GM18526 (cell line): Measurements from ENCODE around the gene RBBP7.

Experiments used
- POLR2A ChIP-seq: IDR thresholded peaks from 3 replicates; pipeline ENCODE4 v1.6.1; 2011; ENCODE audit not compliant: insufficient read length; ENCODE audit errors: extremely low read depth

RBBP7 gene

DNA sequence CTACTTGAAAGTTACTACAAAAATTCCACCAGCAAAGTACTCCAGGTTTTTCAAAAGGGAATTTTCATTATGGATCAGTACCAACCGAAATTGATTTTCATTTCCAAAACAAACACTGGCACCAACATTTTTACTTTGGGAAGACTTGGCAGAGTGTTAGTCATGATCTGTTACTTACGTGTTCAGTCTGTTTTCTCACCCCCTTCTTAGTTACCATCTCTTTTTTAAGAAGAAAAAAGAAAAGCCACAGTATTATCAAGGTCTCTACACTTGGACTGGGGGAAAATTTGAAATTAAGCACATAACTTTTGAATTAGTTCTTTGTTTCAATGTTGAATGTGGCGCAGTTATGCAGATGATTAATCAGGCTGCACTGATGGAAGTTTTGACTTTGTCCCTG is 27.5 kb downstream of the RBBP7 start:
- TF ChIP-seq POLR2A: no peak

DNA sequence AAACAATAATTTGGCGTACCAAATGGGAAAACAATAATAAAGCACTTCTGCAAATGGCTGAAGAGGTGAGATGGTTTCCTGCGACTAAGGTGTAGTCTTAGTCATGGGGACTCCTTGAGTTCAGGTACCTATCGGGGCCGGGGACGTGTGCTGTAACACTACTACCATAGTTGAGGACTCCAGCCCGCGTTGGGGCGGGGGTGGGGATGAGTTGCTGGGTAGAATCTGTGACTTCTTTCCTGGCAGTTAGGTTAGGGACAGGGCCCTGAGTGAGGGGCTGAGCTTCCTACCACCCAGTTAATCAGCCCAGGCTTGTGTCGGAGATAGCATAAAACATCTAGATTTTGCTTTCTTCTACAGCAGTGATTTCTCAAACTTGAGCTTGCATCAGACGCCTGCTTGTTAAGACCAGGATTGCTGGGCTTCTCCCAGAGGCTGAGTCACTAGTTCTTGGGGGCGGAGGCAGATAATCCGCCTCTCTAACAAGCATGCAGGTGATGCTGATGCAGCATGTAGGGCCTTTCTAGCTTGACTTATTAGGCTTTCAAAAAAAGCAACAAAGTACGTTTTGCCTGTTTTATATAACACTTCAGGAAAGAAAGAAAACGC is 30.2 kb downstream of the RBBP7 start:
- no peak for TF ChIP-seq POLR2A

DNA sequence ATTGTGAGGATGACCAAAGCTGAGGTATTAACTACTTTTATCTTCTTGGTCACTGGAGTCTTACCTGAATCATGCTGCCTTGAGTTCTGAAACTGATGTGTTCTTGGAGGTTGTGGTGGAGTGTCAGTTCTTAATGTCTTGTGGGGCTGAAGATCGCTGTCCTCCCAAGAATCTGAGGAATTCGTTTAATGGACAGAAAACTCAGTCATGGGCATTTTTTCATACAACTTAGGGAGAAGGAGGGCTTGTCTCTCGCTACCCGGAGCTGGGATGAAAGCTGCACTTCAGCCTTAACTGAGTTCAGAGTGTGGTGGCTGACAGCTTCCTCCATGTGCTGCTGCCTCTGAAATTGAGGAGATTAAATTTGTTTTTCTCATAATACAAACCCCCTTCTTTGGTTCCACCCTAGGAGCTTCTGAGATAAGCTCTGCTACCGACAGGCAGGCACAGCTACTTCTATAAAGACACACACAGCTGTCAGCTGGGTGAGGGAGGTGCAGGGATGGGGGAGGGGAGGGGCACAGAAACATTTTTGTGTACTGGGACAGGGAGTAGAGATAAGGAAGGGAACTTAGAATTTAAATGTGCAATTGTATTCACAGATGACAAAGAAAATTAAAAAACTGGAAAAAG is 30.8 kb downstream of the RBBP7 start:
- TF ChIP-seq POLR2A: no peak

DNA sequence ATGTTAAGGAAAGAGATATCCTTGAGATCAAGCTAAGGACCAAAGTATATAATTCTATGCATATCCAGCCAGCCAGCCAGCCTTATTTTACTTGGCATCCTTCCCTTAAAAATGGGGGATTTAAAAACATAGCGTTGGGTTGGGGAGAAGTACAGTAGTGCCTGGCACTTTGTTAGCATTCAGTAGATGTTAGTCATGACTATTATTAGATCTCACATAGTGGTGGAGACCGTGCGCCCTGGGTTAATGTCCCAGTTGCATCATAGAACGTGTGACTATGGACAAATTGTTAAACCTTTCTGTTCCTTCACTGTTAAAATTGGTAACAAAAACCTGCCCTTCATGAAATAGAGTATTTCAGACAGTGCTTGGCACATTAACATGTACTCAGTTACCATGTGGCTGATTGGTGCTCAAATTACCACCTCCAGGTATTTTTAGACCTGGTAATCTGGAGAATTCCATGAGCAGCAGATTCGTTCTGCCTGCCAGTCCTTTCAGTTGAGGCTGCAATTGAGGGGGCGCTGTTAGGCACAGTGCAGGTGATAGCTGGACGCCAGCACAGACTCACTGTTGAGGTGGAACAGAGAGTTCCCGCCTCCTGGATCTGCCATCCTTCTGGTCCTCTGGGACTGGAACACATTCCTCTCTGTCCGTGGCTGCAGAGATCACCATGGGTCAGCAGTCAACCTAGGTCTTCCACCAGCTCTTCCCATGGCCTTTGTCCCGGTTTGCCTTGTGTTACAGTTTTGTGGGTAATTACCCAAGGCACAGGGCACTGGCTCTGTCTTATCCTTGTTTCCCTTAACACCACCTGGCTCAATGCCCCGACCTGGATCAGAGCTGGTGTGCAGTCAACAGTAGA is 31.7 kb downstream of the RBBP7 start:
- TF ChIP-seq POLR2A: no peak

DNA sequence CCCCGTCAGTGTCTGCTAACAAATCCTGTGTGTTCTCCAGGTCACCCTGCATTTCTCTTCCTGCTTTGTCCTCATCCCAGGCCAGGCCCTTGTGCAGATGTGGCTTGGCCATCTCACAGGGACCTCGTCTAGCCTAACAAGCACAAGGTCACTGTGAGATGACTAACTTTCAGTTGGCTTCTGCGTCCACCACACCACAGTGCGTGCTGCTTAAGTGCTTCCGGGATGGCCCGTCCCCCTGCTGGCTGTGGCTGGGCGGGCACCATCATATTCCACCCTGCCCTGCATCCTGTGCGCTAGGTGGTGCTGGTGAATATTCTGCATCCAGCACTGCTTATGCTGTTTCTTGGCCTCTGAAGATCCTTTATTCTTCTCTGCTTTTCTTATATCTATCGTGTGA is 33.8 kb downstream of the RBBP7 start:
- TF ChIP-seq POLR2A: no peak

DNA sequence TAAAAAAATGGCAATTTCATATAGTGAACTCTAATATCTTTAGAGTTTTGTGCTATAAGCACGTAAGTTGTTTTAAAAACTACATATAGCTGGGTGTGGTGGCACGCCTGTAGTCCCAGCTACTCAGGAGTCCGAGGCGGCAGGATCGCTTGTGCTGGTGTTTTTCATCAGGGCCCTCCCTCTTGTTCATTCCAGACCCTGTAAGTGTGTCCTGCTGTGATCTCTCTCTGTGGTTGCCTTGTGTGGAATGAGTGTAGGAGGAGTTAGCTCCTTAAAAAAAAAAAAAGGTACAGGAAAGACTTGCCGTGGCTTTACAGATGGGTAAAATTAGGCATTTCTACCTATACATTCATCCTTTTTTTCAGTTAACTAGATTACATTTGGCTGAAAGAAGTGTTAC is 35.4 kb downstream of the RBBP7 start:
- no peak for TF ChIP-seq POLR2A

DNA sequence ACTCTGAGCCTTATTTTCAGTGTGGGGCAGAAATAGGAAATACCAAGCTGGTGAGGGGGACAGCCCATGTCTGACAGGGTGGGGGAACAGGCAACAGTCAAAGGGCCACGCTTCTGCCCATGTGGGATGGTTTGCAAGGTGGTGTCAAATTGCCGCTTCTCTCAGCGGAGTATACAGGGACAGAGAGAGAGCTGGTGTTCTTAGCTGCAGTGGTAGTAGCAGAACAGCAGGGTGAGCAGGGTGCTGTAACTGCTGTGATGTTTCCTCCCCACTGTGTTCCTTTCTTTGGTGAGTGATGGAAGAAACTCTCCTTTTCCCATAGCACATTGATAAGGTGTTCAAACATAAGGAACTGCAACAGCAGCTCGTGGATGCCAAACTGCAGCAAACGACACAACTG is 37.9 kb downstream of the RBBP7 start:
- no peak for TF ChIP-seq POLR2A

DNA sequence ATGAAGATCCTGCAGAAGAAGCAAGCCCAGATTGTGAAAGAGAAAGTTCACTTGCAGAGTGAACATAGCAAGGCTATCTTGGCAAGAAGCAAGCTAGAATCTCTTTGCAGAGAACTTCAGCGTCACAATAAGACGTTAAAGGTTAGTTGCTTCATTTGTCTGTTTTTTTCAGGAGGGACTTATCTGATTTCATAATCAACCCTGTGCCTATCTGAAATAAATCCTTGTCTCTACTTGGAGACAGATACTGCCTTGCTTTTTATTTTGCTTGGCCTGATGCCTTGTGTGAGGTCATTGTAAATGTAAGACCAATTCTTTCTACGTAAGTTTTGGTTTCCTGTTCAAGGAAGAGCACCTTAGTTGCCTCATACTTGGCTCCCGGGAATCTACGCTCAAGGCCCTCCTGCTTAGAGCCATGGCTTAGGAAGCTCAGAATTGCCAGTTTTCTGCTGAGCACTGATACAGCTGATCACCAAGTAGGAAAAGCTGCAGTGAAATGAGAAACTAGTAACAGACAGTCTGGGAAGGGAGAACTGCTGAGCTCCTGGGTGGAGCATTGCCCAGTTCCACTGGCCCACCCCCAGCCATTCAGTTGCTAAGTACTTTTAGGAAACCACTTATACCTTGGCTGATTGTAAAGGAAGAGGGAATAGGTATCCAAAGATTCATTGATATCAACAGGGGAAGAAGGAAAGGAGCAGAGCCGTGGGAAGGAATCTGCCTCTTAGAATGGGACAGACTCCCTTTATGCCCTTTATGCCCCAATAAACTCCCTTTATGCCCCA is 41.8 kb downstream of the RBBP7 start:
- no peak for TF ChIP-seq POLR2A

DNA sequence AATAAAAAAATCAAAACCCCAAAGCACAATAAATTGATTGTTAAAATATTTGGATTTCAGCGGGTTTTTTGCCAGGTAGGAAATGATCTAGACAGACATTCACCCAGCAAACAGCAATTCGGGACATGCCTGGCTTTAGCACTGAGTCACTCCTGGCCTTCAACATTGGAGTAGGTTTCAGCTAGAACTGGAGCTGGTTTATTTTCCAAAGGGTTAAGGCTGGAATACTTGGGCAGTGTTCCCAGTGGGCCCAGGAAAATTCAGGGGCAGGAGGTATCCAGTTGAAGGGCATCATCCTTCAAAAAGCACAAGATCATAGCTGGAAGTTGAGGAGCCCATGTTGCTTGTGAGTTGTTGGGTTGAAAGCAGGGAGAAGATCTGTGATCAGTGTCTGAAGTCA is 42.9 kb downstream of the RBBP7 start:
- TF ChIP-seq POLR2A: no peak

DNA sequence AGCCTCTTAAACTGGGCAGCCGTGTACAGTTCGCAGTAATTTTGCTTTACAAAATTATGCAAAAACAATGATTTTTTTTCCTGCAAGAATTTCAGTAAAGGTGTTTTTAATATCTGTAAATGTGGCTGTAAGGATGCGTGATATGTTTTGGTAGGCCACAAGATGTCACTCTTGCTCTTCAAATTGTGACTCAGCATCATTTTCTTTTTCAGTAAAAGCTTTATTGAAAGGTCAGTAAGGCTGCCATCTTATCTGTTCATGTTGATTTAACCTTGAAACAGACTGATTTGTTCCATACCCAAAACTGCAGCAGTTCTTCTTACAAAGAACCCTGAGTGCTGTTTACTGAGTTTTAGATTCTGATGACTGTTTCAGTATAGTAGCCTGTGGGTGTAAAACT is 44.0 kb downstream of the RBBP7 start:
- no peak for TF ChIP-seq POLR2A

DNA sequence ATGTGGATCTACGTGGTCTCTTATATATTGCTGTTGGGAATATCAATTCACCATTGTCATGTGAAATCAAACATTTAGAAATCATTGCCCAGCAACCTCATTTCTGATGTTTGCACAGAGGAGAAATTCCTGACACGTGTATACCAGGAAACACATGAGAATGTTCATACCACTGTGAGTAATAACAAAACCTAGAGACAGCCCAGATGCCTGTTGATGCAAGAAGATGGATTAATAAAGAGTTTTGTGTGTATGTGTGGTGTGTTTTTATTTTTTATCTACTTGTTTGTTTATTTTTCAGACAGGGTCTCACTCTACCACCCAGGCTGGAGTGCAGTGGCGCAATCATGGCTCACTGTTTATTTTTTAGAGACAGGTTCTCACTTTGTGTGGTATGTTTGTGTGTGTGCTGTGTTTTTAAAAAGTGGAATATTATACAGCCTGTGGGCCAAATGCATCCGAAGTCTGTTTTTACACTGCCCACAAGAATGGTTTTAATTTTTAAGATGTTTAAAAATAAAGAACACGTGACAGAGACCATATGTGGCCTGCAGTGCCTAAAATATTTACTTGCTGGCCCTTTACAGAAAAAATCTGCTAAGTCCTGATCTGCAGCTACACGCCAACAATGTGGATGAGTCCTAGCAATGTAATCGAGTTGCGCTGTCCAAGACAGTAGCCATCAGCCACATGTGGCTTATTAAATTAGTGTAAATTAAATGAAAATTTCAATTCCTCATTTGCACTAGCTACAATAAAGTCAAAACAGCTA is 44.7 kb downstream of the RBBP7 start:
- TF ChIP-seq POLR2A: no peak

DNA sequence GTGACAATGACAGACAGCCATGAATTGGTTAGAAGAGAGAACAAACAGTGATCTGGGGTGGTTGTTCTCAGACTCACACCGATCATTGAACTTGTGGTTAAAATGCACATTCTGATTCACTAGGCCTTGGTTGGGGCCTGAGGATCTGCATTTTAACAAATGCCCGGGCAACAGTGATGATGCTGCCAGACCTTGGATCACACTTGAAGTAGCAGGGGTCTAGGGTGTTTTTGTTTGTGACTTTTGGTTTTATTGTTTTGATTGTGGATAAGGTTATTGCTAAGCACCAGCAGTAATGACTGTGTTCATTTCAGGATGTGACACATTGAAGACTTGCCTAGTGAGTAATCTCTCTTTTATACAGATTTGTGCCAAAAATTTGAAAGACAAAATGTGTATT is 47.4 kb downstream of the RBBP7 start:
- no peak for TF ChIP-seq POLR2A

DNA sequence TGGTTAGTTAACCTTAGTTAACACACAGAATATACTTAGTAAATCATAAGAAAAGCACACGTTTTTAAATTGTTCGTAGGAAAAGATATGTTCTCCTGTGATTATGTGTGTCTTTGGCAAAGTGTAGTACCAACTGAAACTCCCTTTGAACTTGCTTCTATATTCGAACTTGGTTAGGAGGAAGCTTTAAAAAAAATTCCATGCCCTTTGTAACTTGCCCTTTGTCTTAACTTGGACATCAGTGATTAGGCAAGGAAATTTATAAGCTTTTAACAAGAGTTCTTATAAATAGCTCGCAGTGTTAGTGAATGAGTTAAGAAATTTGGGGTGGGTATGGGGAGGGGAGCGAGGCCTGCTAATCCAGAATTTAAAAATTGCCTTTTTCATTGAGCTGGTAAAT is 50.5 kb downstream of the RBBP7 start:
- no peak for TF ChIP-seq POLR2A

DNA sequence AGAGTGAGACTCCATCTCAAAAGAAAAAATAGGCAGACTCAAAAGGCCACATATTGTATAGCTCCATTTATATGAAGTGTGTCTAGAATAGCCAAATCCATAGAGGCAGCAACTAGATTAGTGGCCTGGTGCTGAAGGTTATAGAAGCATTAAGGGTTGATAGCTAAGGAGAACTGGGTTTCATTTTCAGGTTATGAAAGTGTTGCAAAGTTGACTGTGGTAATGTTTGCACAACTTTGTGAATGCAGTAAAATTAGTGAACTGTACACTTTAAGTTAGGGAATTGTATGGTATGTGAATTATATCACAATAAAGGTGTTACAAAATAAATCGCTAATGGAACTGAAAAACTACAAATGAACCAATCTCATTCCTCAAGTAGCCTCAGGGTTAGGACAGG is 55.6 kb downstream of the RBBP7 start:
- no peak for TF ChIP-seq POLR2A
